Small intestine (tissue), 7 donors: Measurements from ENCODE around the gene AQP12A. TPM values are rescaled to one million over a fixed set of nuclear protein-coding genes. Genes with fewer than 3 reads are reported as not detected.
"Not testable (repeated sequence)": the region's sequence is repeated elsewhere in the genome, so short reads cannot be mapped to it uniquely, and the experiment has no call there.

Source experiments
- DNase-seq, 2 donors: peaks; one replicate each; pipeline versions ENCODE4 v3.0.0 to v3.0.0-alpha.2; 2013
- FAIRE-seq: peaks from 2 replicates; lab custom pipeline; 2012; peaks lifted over from hg19 to GRCh38; lab: Jason Lieb, UNC
- H3K27ac ChIP-seq, 3 donors: one replicate each; pipeline ENCODE4 v1.5.1; 2013; ENCODE audit warnings: low read length in 2 of 3, mild to moderate bottlenecking in 2 of 3, control low read depth in 1 of 3, inconsistent platforms in 1 of 3, low read depth in 1 of 3, moderate library complexity in 1 of 3
- H3K27me3 ChIP-seq, 3 donors: one replicate each; pipeline ENCODE4 v1.6.1; 2013; ENCODE audit warnings: low read length in 3 of 3, inconsistent platforms in 1 of 3; ENCODE audit not compliant: control insufficient read depth in 3 of 3, insufficient read depth in 3 of 3
- H3K36me3 ChIP-seq, 3 donors: one replicate each; pipeline ENCODE4 v1.6.1; 2013; ENCODE audit warnings: low read length in 3 of 3, inconsistent platforms in 1 of 3, low read depth in 1 of 3, mild to moderate bottlenecking in 1 of 3, moderate library complexity in 1 of 3; ENCODE audit not compliant: control insufficient read depth in 3 of 3, insufficient read depth in 2 of 3
- H3K4me1 ChIP-seq, 3 donors: one replicate each; pipeline ENCODE4 v1.6.1; 2013; ENCODE audit warnings: low read length in 2 of 3, inconsistent platforms in 1 of 3, low read depth in 1 of 3, mild to moderate bottlenecking in 1 of 3, moderate library complexity in 1 of 3; ENCODE audit not compliant: control insufficient read depth in 3 of 3, insufficient read depth in 2 of 3
- H3K4me3 ChIP-seq, 3 donors: one replicate each; pipeline ENCODE4 v1.5.1; 2013; ENCODE audit warnings: low read length in 3 of 3, control low read depth in 1 of 3, inconsistent platforms in 1 of 3, low read depth in 1 of 3, mild to moderate bottlenecking in 1 of 3, moderate library complexity in 1 of 3
- H3K9me3 ChIP-seq, 2 donors: one replicate each; pipeline ENCODE4 v1.6.1; 2013; ENCODE audit warnings: low read depth in 1 of 2, low read length in 1 of 2; ENCODE audit not compliant: control insufficient read depth in 2 of 2, insufficient read depth in 1 of 2
- WGBS, 3 donors: extraction: QIAGEN DNeasy Blood & Tissue Kit; methylation state at CpG; one replicate each; pipeline ENCODE4 v1.1.7; 2013; 5-methylcytosine and 5-hydroxymethylcytosine counted together
- polyA plus RNA-seq, 4 donors: library from polyadenylated mRNA; stranded (reverse) in 3 of 4; unstranded in 1 of 4; fragments of 200-250 nt in 3 of 4; fragments of 120-200 nt in 1 of 4; gene quantifications; one replicate each; pipeline versions ENCODE4 v1.2.1 to v1.2.3, GENCODE V29; 2013
- donor health status: healthy with polysubstance abuse.
- donor health status: control.
- donor health status: control.
- donor health status: Bipolar disorder and iron deficiency.
- donor health status: healthy.

The AQP12A gene
- polyA plus RNA-seq, 4 donors: 1.2 to 4.6 (median 3.4) TPM; not detected in 1

DNA sequence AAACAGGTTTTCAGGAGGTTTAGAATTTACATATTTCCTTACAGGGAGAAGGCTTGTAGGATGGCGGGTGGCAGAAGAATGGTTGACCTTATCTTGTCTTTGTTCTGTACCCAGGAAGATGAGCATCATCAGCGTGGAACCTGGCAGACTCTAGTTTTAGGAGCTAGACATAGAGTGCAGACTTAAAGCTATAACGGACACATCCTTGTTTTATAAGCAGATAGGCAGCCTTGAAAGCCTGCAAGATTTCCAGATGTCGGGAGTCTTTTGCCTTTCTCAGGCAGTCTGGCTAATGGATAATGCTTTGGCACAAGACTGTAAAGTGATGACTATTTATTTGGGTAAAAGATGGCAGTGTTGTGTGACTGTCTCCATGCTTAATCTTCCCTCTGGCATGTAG is 20.7 kb upstream of the AQP12A start:
- 73 to 77% (median 77%) methylated on average over 4 of the region's 4 CpGs for WGBS, 3 donors

DNA sequence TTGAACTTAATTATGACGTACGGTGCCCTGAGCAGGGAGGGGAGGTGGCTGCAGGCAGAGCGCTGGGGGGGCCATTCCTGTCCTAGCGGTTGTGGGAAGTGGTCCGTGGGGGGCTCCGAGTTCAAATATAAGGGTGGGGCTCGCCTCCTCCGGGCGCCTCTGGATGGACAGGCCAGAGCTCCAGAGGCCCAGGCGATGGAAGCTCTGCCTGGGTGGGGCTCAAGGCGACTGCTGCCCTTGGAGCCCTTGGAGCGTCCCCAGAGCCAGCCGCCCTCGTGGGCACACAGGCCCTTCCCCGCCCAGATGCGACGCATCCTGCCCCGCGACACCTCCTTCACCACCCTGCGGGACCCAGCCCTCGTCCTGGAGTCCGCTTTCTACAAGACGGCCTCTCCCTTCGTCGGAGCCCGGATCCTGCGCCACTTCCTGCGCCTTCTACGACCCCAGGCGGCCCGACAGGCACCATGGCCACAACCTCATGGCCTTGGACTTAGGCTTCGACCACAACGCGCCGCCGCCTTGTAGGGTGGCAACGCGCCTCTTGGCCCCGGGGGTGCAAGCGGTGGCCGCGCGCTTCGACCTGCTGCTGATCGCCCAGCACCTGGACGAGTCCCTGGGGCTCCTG is 19.5 kb upstream of the AQP12A start:
- no peaks in the 10 kb centered on the region for H3K9me3 ChIP-seq
- peaks cover 6 to 28% (median 17%) of the 10 kb centered on the region in 3 donors for H3K27me3 ChIP-seq
- FAIRE-seq: no peak
- 49 to 53% (median 51%) methylated on average over 42 to 46 of the region's 46 CpGs for WGBS, 3 donors
- no peak overlapping the region for H3K27ac ChIP-seq
- no peaks in the 10 kb centered on the region for H3K36me3 ChIP-seq
- no peak overlapping the region for H3K4me3 ChIP-seq
- no peaks in the 10 kb centered on the region for H3K4me1 ChIP-seq
- no peak for DNase-seq

More for the DNA sequence above, 20.7 kb upstream of the AQP12A start:
- no peak overlapping the region for H3K4me3 ChIP-seq
- no peaks in the 10 kb centered on the region for H3K36me3 ChIP-seq
- DNase-seq (no peak), FAIRE-seq (no peak)
- no peak overlapping the region for H3K27ac ChIP-seq
- no peaks in the 10 kb centered on the region for H3K9me3 ChIP-seq
- no peaks in the 10 kb centered on the region for H3K4me1 ChIP-seq
- peaks cover 6 to 28% (median 17%) of the 10 kb centered on the region in 3 donors for H3K27me3 ChIP-seq

DNA sequence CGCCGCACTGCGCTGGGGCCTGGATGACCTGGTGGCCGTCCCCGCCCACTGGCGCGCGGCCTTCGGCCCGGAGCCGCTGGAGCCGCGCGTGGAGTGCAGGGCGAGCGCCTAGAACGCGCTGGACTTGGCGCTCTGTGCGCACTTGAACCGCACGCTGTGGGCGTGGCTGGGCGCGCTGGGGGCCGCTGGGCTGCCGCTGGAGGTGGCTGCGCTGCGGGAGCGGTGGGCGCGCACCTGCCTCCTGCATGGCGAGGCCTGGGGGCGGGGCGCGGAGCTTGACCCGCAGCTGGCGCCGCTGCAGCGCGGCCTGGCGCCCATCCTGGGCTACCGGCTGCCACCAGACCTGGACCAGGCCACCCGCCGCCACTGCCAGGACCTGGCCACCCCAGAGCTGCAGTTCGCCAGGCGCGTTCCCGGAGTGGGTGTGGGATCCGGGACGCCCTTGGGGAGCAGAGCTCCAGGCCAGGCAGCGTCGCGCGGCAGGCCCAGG is 18.9 kb upstream of the AQP12A start:
- peaks cover 6 to 28% (median 17%) of the 10 kb centered on the region in 3 donors for H3K27me3 ChIP-seq
- FAIRE-seq: no peak
- H3K9me3 ChIP-seq: no peaks in the 10 kb centered on the region
- no peak overlapping the region for H3K27ac ChIP-seq
- H3K36me3 ChIP-seq: no peaks in the 10 kb centered on the region
- H3K4me3 ChIP-seq: no peak overlapping the region
- WGBS, 3 donors: 6 to 8% (median 8%) methylated on average over 43 to 55 of the region's 55 CpGs
- no peak for DNase-seq
- H3K4me1 ChIP-seq: no peaks in the 10 kb centered on the region

DNA sequence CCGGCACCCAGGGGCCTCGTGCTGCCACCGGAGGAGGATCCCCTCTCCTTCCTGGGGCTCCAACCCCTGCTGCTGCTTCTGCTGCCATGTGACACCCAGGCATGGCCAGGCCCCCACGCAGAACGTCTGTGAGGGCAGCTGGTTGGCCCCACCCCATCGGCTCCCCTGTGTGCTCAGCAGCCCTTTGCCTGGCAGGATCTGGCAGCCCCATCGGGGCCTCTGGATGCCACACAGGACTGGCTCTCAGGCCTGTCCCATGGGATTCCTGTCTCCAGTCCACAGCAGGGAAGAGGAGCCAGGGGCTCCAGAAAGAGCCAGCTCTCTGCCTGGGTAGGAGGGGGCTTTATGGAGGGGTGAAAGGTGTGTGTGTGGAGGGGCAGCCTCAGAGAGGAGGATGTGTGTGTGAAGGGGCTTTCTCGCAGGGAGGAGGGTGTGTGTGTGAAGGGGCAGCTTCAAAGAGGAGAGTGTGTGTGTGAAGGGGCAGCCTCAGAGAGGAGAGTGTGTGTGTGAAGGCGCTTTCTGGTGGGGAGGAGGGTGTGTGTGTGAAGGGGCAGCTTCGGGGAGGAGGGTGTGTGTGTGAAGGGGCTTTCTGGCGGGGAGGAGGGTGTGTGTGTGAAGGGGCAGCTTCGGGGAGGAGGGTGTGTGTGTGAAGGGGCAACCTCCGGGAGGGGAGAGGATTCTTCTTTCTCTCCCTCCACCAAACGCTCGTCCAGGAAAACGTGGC is 17.0 kb upstream of the AQP12A start:
- H3K27me3 ChIP-seq: peaks cover 6 to 28% (median 17%) of the 10 kb centered on the region in 3 donors
- DNase-seq, H3K9me3 ChIP-seq, H3K4me3 ChIP-seq, H3K4me1 ChIP-seq, FAIRE-seq, H3K36me3 ChIP-seq, H3K27ac ChIP-seq: not testable (repeated sequence)
- WGBS, 3 donors: 19 to 33% (median 32%) methylated on average over 10 to 12 of the region's 16 CpGs

DNA sequence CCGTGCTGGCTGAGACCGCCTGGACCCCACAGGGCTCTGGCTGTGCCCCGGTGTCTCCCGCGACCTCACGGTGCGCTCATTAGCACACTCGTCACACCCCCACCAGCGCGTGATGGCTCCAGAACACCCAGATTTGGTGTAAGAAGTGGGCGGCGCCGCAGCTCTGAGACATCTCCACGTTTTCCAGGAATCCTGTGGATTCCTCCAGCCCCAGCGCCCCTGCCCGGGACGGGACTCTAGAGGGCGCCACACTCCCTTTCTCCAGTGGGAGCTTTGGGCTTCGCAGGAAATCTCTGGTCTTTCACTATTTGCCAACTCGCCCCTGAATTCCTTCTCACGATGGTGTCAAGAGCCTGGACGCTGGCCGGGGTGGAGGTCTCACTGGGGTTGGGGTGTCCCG is 16.3 kb upstream of the AQP12A start:
- H3K27me3 ChIP-seq: peaks cover 6 to 24% (median 16%) of the 10 kb centered on the region in 3 donors
- WGBS, 3 donors: no CpG with 5 or more reads among the region's 24 CpGs

DNA sequence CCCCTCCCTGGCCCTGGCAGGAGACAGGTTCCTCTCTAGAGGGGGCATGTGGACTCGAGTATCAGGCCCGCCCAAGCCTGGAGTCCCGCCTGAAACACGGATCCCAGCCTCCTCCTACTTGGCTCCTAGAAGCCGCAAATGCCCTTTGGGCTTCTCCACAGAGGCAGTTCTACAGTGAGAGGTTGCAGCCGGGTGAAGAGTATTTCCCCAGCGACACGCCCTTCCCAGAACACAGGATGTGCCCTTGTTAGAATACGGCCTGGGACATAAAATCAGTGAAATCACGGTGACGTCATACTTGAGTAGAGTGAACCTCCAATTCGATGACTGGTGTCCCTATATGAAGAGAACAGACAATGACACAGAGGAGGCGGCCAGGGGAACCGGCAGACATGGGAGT is 13.6 kb upstream of the AQP12A start:
- not testable (repeated sequence) for H3K27ac ChIP-seq, H3K4me1 ChIP-seq, H3K9me3 ChIP-seq, H3K27me3 ChIP-seq, FAIRE-seq, H3K4me3 ChIP-seq, H3K36me3 ChIP-seq, DNase-seq
- WGBS, 3 donors: 28 to 57% (median 39%) methylated on average over 3 to 6 of the region's 14 CpGs

More for the DNA sequence above, 16.3 kb upstream of the AQP12A start:
- not testable (repeated sequence) for H3K9me3 ChIP-seq, H3K36me3 ChIP-seq, H3K4me1 ChIP-seq, H3K4me3 ChIP-seq, H3K27ac ChIP-seq, FAIRE-seq, DNase-seq

DNA sequence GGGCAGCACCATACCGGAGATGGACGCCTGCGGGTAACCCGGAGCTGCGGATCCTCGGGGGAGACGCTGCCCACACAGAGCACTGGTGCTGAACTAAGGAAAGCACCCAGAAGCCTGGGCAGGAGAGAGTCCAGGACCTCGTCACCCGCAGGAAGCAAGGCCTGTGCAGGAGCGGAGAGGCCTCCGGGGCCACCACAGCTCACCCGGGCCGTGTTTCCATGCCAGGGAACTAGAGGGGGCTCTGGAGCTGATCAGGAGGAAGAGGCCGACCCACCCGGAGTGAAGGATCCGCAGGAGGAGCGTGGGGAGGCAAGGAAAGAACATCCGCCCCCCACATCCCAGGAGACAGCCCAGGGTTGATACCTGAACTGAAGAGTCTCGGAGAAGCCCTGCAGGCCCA is 12.8 kb upstream of the AQP12A start:
- H3K9me3 ChIP-seq, H3K27me3 ChIP-seq, H3K36me3 ChIP-seq, FAIRE-seq, H3K4me1 ChIP-seq, H3K27ac ChIP-seq, DNase-seq, H3K4me3 ChIP-seq: not testable (repeated sequence)
- no CpG with 5 or more reads among the region's 19 CpGs for WGBS, 3 donors

DNA sequence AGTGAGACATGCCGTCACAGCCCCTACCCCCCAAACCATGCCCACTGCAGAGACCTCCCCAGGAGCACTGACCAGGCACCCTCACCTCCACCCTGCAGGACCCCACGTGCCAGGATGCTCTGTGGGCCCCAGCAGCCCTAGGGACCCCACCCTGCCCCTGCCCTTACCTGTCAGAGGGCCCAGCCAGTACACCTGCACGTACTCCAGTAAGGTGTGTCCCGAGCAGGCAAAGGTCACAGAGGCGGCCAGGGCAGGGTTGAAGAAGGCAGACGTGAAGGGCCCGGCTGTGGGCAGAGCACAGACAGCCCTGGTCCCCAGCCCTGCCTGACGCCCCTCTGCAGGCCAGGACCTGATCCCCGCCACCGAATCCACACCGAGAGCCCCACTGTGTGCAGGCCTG is 11.5 kb upstream of the AQP12A start:
- not testable (repeated sequence) for H3K36me3 ChIP-seq, FAIRE-seq, H3K27me3 ChIP-seq, DNase-seq, H3K9me3 ChIP-seq, H3K4me3 ChIP-seq, H3K4me1 ChIP-seq, H3K27ac ChIP-seq
- 22 to 39% (median 31%) methylated on average over 1 to 2 of the region's 11 CpGs for WGBS, 3 donors
